Endothelial cell (in vitro differentiated cells): Measurements from ENCODE around the gene PBLD. TPM values are rescaled to one million over a fixed set of nuclear protein-coding genes. Genes with fewer than 3 reads are reported as not detected.

Experiments
- DNase-seq: peaks from one replicate; pipeline ENCODE4 v3.0.0; 2021; ENCODE audit warnings: low spot score
- H3K27ac Mint-ChIP-seq: one replicate; pipeline ENCODE4 v1.8.0; 2021; ENCODE audit warnings: mixed read lengths, inconsistent platforms; ENCODE audit not compliant: unreplicated experiment
- H3K27me3 Mint-ChIP-seq: one replicate; pipeline ENCODE4 v1.8.0; 2021; ENCODE audit warnings: mild to moderate bottlenecking, moderate library complexity, mixed read lengths, inconsistent platforms; ENCODE audit not compliant: unreplicated experiment
- H3K36me3 Mint-ChIP-seq: one replicate; pipeline ENCODE4 v1.8.0; 2021; ENCODE audit warnings: mild to moderate bottlenecking, low read depth, mixed read lengths, inconsistent platforms; ENCODE audit not compliant: unreplicated experiment
- H3K4me1 Mint-ChIP-seq: one replicate; pipeline ENCODE4 v1.8.0; 2021; ENCODE audit warnings: mild to moderate bottlenecking, mixed read lengths, inconsistent platforms; ENCODE audit not compliant: unreplicated experiment
- H3K4me3 Mint-ChIP-seq: one replicate; pipeline ENCODE4 v1.8.0; 2021; ENCODE audit warnings: mild to moderate bottlenecking, mixed read lengths, inconsistent platforms; ENCODE audit not compliant: unreplicated experiment
- H3K9me3 Mint-ChIP-seq: one replicate; pipeline ENCODE4 v1.8.0; 2021; ENCODE audit warnings: mixed read lengths, inconsistent platforms; ENCODE audit not compliant: unreplicated experiment
- CTCF ChIP-seq: fragments of 200-600 bp; sonication (generic); IDR thresholded peaks from one replicate; pipeline ENCODE4 v1.5.0; 2021; ENCODE audit warnings: antibody characterized with exemption; ENCODE audit not compliant: unreplicated experiment
- total RNA-seq: library from RNA; stranded (reverse); fragmentation: NEBNext Ultra II Directional; extraction: Animal tissue kit (Norgen Biotek cat#: 25700); gene quantifications from one replicate; pipeline ENCODE4 v1.2.1, GENCODE V29; 2021; ENCODE audit not compliant: unreplicated experiment

PBLD gene
- total RNA-seq, 1 donor from 2014 or later = 3.2 TPM

GRCh38 chr10:68364101-68364886 lies 31.6 kb upstream of the PBLD start:
- no peak for TF ChIP-seq CTCF
- Mint-ChIP-seq H3K4me1 (no peaks in the 10 kb centered on the region), H3K36me3 (peaks cover 4% of the 10 kb centered on the region), H3K9me3 (no peaks in the 10 kb centered on the region), H3K4me3 (peak overlapping the region; percentile 53), H3K27me3 (no peaks in the 10 kb centered on the region), H3K27ac (no peak overlapping the region)
- no peak for DNase-seq

GRCh38 chr10:68362590-68362989 lies 29.9 kb upstream of the PBLD start:
- no peak overlapping the region for H3K4me3 Mint-ChIP-seq
- peaks cover 7% of the 10 kb centered on the region for H3K36me3 Mint-ChIP-seq

GRCh38 chr10:68359189-68359588 lies 26.5 kb upstream of the PBLD start:
- no peaks in the 10 kb centered on the region for H3K9me3 Mint-ChIP-seq
- H3K4me1 Mint-ChIP-seq = no peaks in the 10 kb centered on the region

More at GRCh38 chr10:68362590-68362989, 29.9 kb upstream of the PBLD start:
- H3K27me3 Mint-ChIP-seq = no peaks in the 10 kb centered on the region
- H3K4me1 Mint-ChIP-seq = no peaks in the 10 kb centered on the region
- no peaks in the 10 kb centered on the region for H3K9me3 Mint-ChIP-seq
- TF ChIP-seq CTCF = no peak
- DNase-seq = no peak
- peak overlapping the region; percentile 45 for H3K27ac Mint-ChIP-seq

GRCh38 chr10:68353537-68353936 lies 20.8 kb upstream of the PBLD start:
- TF ChIP-seq CTCF = no peak
- Mint-ChIP-seq H3K27ac (no peak overlapping the region), H3K4me1 (no peaks in the 10 kb centered on the region), H3K36me3 (peaks cover 21% of the 10 kb centered on the region), H3K4me3 (no peak overlapping the region), H3K9me3 (no peaks in the 10 kb centered on the region), H3K27me3 (no peaks in the 10 kb centered on the region)
- DNase-seq = no peak

More at GRCh38 chr10:68359189-68359588, 26.5 kb upstream of the PBLD start:
- no peak for TF ChIP-seq CTCF
- Mint-ChIP-seq H3K27ac (no peak overlapping the region), H3K27me3 (no peaks in the 10 kb centered on the region), H3K4me3 (no peak overlapping the region), H3K36me3 (peaks cover 14% of the 10 kb centered on the region)
- no peak for DNase-seq

- DNase-seq = peak; percentile 50
- Mint-ChIP-seq H3K4me3 (no peak overlapping the region), H3K9me3 (no peaks in the 10 kb centered on the region), H3K36me3 (peaks cover 13% of the 10 kb centered on the region), H3K4me1 (no peaks in the 10 kb centered on the region), H3K27ac (no peak overlapping the region), H3K27me3 (no peaks in the 10 kb centered on the region)
- TF ChIP-seq CTCF = peak; percentile 84
Measured at GRCh38 chr10:68348265-68348741, 15.6 kb upstream of the PBLD start.
